Prostate gland (tissue), 2 donors: ENCODE data around the gene FLVCR1. TPM values are rescaled to one million over a fixed set of nuclear protein-coding genes. Genes with fewer than 3 reads are reported as not detected.
"Not testable (repeated sequence)": the region's sequence is repeated elsewhere in the genome, so short reads cannot be mapped to it uniquely, and the experiment has no call there.

Source experiments
- DNase-seq: peaks from one replicate; pipeline ENCODE4 v3.0.0-alpha.2; 2019; ENCODE audit warnings: low spot score
- H3K27ac ChIP-seq, 2 donors: fragments of 200-600 bp; sonication (generic); 2 replicates each; pipeline ENCODE4 v1.5.1; 2017 to 2019
- H3K27me3 ChIP-seq: fragments of 200-600 bp; sonication (generic); replicated peaks from 2 replicates; pipeline ENCODE4 v1.5.1; 2019; ENCODE audit not compliant: insufficient read depth
- H3K36me3 ChIP-seq, 2 donors: fragments of 200-600 bp; sonication (generic); 1 replicate in 1 of 2; 2 replicates in 1 of 2; pipeline versions ENCODE4 v1.5.1 to v1.8.1; 2017 to 2019
- H3K4me1 ChIP-seq: fragments of 200-600 bp; sonication (generic); replicated peaks from 2 replicates; pipeline ENCODE4 v1.5.1; 2019
- H3K4me3 ChIP-seq, 2 donors: fragments of 200-600 bp; sonication (generic); 2 replicates each; pipeline ENCODE4 v1.5.1; 2017 to 2019
- H3K9me3 ChIP-seq: fragments of 200-600 bp; sonication (generic); 2 replicates; pipeline ENCODE4 v1.5.1; 2017
- CTCF ChIP-seq, 4 experiments: fragments of 200-600 bp in 2 of 4; fragments of 450-650 bp in 2 of 4; sonication (generic) in 2 of 4; IDR thresholded peaks; 1 replicate in 3 of 4; 2 replicates in 1 of 4; pipeline ENCODE4 v1.5.1; 2016 to 2019; ENCODE audit warnings: antibody characterized with exemption in 4 of 4, mild to moderate bottlenecking in 2 of 4, moderate library complexity in 2 of 4
- POLR2A ChIP-seq: fragments of 450-650 bp; IDR thresholded peaks from one replicate; pipeline ENCODE4 v1.6.1; 2016; ENCODE audit warnings: antibody characterized with exemption, mild to moderate bottlenecking
- POLR2AphosphoS5 ChIP-seq: sonication (generic); formaldehyde crosslinking; IDR thresholded peaks from one replicate; pipeline ENCODE4 v1.6.1; 2017; ENCODE audit warnings: antibody characterized with exemption
- whole genome bisulfite sequencing: methylation state at CpG from one replicate; pipeline ENCODE4 v1.1.5; 2018; 5-methylcytosine and 5-hydroxymethylcytosine counted together
- intact Hi-C: fragments of 100-400 bp; cut with DNase I; formaldehyde crosslinking; loops from one replicate; pipeline ENCODE4 v1.14.2; 2022
- total RNA-seq, 2 donors: library from RNA; depleted of rRNA; stranded (reverse); fragments of >200 nt; gene quantifications; one replicate each; pipeline ENCODE4 v1.1.0, GENCODE V29; 2016

FLVCR1 gene
- total RNA-seq, 2 donors from 2014 or later = 11.1 to 13.4 TPM

- Histone ChIP-seq H3K4me3 (no peak overlapping the region), H3K4me1 (no peaks in the 10 kb centered on the region), H3K9me3 (no peaks in the 10 kb centered on the region), H3K27me3 (no peaks in the 10 kb centered on the region), H3K36me3 (no peaks in the 10 kb centered on the region), H3K27ac (no peak overlapping the region)
- 100% methylated on average over 1 of the region's 1 CpG for WGBS
- intact Hi-C loops = no loop called here
- TF ChIP-seq CTCF (IDR thresholded peaks at IDR 0.05) (no peak), POLR2AphosphoS5 (no peak), POLR2A (no peak)
- no peak for DNase-seq
Measured at GRCh38 chr1:212899845-212900244, 41.8 kb downstream of the FLVCR1 start.

GRCh38 chr1:212901290-212901689 is 43.2 kb downstream of the FLVCR1 start:
- intact Hi-C loops = no loop called here
- Histone ChIP-seq H3K4me3 (no peak overlapping the region), H3K9me3 (no peaks in the 10 kb centered on the region), H3K36me3 (no peaks in the 10 kb centered on the region), H3K4me1 (no peaks in the 10 kb centered on the region), H3K27me3 (no peaks in the 10 kb centered on the region), H3K27ac (no peak overlapping the region)
- DNase-seq = no peak
- 93% methylated on average over 2 of the region's 2 CpGs for WGBS
- TF ChIP-seq POLR2A (no peak), POLR2AphosphoS5 (no peak), CTCF (IDR thresholded peaks at IDR 0.05) (no peak)

GRCh38 chr1:212902054-212902453 is 44.0 kb downstream of the FLVCR1 start:
- H3K27ac ChIP-seq = no peak overlapping the region
- H3K4me3 ChIP-seq = no peak overlapping the region
- WGBS = 80% methylated on average over 3 of the region's 3 CpGs
- no peaks in the 10 kb centered on the region for H3K9me3 ChIP-seq
- no peaks in the 10 kb centered on the region for H3K36me3 ChIP-seq
- intact Hi-C loops = no loop called here
- TF ChIP-seq POLR2A (no peak), POLR2AphosphoS5 (no peak), CTCF (IDR thresholded peaks at IDR 0.05) (no peak)
- no peaks in the 10 kb centered on the region for H3K4me1 ChIP-seq
- DNase-seq = no peak
- H3K27me3 ChIP-seq = no peaks in the 10 kb centered on the region

GRCh38 chr1:212903664-212904063 is 45.6 kb downstream of the FLVCR1 start:
- no peak for DNase-seq
- no peak overlapping the region for H3K4me3 ChIP-seq
- WGBS = 92% methylated on average over 1 of the region's 1 CpG
- TF ChIP-seq POLR2A = no peak
- TF ChIP-seq POLR2AphosphoS5 = no peak
- TF ChIP-seq CTCF (IDR thresholded peaks at IDR 0.05) = no peak
- H3K27me3 ChIP-seq = no peaks in the 10 kb centered on the region
- no peaks in the 10 kb centered on the region for H3K36me3 ChIP-seq
- no peaks in the 10 kb centered on the region for H3K9me3 ChIP-seq
- intact Hi-C loops = no loop called here
- H3K4me1 ChIP-seq = no peaks in the 10 kb centered on the region
- no peak overlapping the region for H3K27ac ChIP-seq

- H3K9me3 ChIP-seq, H3K4me3 ChIP-seq, H3K36me3 ChIP-seq, H3K27me3 ChIP-seq, H3K4me1 ChIP-seq, intact Hi-C loops, H3K27ac ChIP-seq, DNase-seq: not testable (repeated sequence)
- 74% methylated on average over 12 of the region's 12 CpGs for whole genome bisulfite sequencing
Measured at GRCh38 chr1:212908071-212908470, 50.0 kb downstream of the FLVCR1 start.
